Activated CD8-positive, alpha-beta memory T cell treated with anti-CD3 and anti-CD28 coated beads for 48 hours (primary cell): ENCODE measurements around the gene RALGAPA2.

Experiments
- DNase-seq, 3 experiments: peaks; one replicate each; pipeline ENCODE4 v3.0.0-alpha.2; 2020; ENCODE audit warnings: low read depth in 2 of 3, low spot score in 2 of 3

Gene RALGAPA2

GRCh38 chr20:20632644-20633043 is 79.8 kb downstream of the RALGAPA2 start:
- DNase-seq = no peak

GRCh38 chr20:20630551-20630950 is 81.9 kb downstream of the RALGAPA2 start:
- no peak for DNase-seq

GRCh38 chr20:20629556-20630188 is 82.8 kb downstream of the RALGAPA2 start:
- no peak for DNase-seq

- no peak for DNase-seq
Measured at GRCh38 chr20:20628314-20628713, 84.1 kb downstream of the RALGAPA2 start.

GRCh38 chr20:20627471-20627870 is 85.0 kb downstream of the RALGAPA2 start:
- DNase-seq = no peak

GRCh38 chr20:20624914-20625313 is 87.5 kb downstream of the RALGAPA2 start:
- no peak for DNase-seq

GRCh38 chr20:20621195-20621594 is 91.2 kb downstream of the RALGAPA2 start:
- DNase-seq = no peak

GRCh38 chr20:20614391-20614790 is 98.1 kb downstream of the RALGAPA2 start:
- DNase-seq = no peak

- no peak for DNase-seq
Measured at GRCh38 chr20:20612251-20612650, 100.2 kb downstream of the RALGAPA2 start.

GRCh38 chr20:20611167-20611566 is 101.3 kb downstream of the RALGAPA2 start:
- no peak for DNase-seq

- DNase-seq = no peak
Measured at GRCh38 chr20:20609522-20609921, 102.9 kb downstream of the RALGAPA2 start.

GRCh38 chr20:20608641-20609040 is 103.8 kb downstream of the RALGAPA2 start:
- DNase-seq = no peak

GRCh38 chr20:20608041-20608440 is 104.4 kb downstream of the RALGAPA2 start:
- no peak for DNase-seq

GRCh38 chr20:20606881-20607280 is 105.6 kb downstream of the RALGAPA2 start:
- no peak for DNase-seq

- no peak for DNase-seq
Measured at GRCh38 chr20:20606050-20606449, 106.4 kb downstream of the RALGAPA2 start.

- DNase-seq = no peak
Measured at GRCh38 chr20:20604907-20605306, 107.5 kb downstream of the RALGAPA2 start.

GRCh38 chr20:20604357-20604756 is 108.1 kb downstream of the RALGAPA2 start:
- no peak for DNase-seq

- DNase-seq = no peak
Measured at GRCh38 chr20:20603339-20603990, 109.0 kb downstream of the RALGAPA2 start.

- no peak for DNase-seq
Measured at GRCh38 chr20:20597966-20598365, 114.5 kb downstream of the RALGAPA2 start.

GRCh38 chr20:20594171-20594530 is 118.3 kb downstream of the RALGAPA2 start:
- no peak for DNase-seq

GRCh38 chr20:20593447-20594170 is 118.8 kb downstream of the RALGAPA2 start:
- DNase-seq = no peak

- DNase-seq = no peak
Measured at GRCh38 chr20:20585146-20585545, 127.3 kb downstream of the RALGAPA2 start.
